ENCODE measurements around the gene FAM114A1.
"Not testable (repeated sequence)": the region's sequence is repeated elsewhere in the genome, so short reads cannot be mapped to it uniquely, and the experiment has no call there.

Gene FAM114A1

GRCh38 chr4:38928568-38928967 lies 61.0 kb downstream of the FAM114A1 start:
- no peak overlapping the region for H3K4me3 ChIP-seq (ENCODE audit: insufficient read depth, low read depth, low read length)
- no peaks in the 10 kb centered on the region for H3K27me3 ChIP-seq (ENCODE audit: control insufficient read depth, insufficient read depth, low read length, poor library complexity, severe bottlenecking)
- H3K27ac ChIP-seq (ENCODE audit: insufficient read depth, low read depth, low read length, poor library complexity, severe bottlenecking): no peak overlapping the region
- no peaks in the 10 kb centered on the region for H3K9me3 ChIP-seq (ENCODE audit: control insufficient read depth, low read length)
- 84 to 85% methylated on average over 3 of the region's 3 CpGs for WGBS, 2 experiments
- peaks cover 29% of the 10 kb centered on the region for H3K4me1 ChIP-seq (ENCODE audit: control insufficient read depth, insufficient read depth, low read length)
- no peaks in the 10 kb centered on the region for H3K36me3 ChIP-seq (ENCODE audit: control insufficient read depth, insufficient read depth, low read length)

GRCh38 chr4:38928974-38929373 lies 61.4 kb downstream of the FAM114A1 start:
- Histone ChIP-seq H3K27me3 (ENCODE audit: control insufficient read depth, insufficient read depth, low read length, poor library complexity, severe bottlenecking) (no peaks in the 10 kb centered on the region), H3K36me3 (ENCODE audit: control insufficient read depth, insufficient read depth, low read length) (no peaks in the 10 kb centered on the region), H3K4me1 (ENCODE audit: control insufficient read depth, insufficient read depth, low read length) (peaks cover 28% of the 10 kb centered on the region), H3K9me3 (ENCODE audit: control insufficient read depth, low read length) (no peaks in the 10 kb centered on the region), H3K4me3 (ENCODE audit: insufficient read depth, low read depth, low read length) (no peak overlapping the region), H3K27ac (ENCODE audit: insufficient read depth, low read depth, low read length, poor library complexity, severe bottlenecking) (no peak overlapping the region)
- WGBS, 2 experiments: 88 to 91% methylated on average over 9 of the region's 9 CpGs

GRCh38 chr4:38930204-38930603 lies 62.6 kb downstream of the FAM114A1 start:
- Histone ChIP-seq H3K9me3 (ENCODE audit: control insufficient read depth, low read length) (no peaks in the 10 kb centered on the region), H3K4me3 (ENCODE audit: insufficient read depth, low read depth, low read length) (no peak overlapping the region), H3K36me3 (ENCODE audit: control insufficient read depth, insufficient read depth, low read length) (no peaks in the 10 kb centered on the region), H3K27me3 (ENCODE audit: control insufficient read depth, insufficient read depth, low read length, poor library complexity, severe bottlenecking) (no peaks in the 10 kb centered on the region), H3K27ac (ENCODE audit: insufficient read depth, low read depth, low read length, poor library complexity, severe bottlenecking) (no peak overlapping the region), H3K4me1 (ENCODE audit: control insufficient read depth, insufficient read depth, low read length) (peaks cover 19% of the 10 kb centered on the region)
- 18 to 36% methylated on average over 1 of the region's 1 CpG for WGBS, 2 experiments

GRCh38 chr4:38930707-38931106 lies 63.1 kb downstream of the FAM114A1 start:
- no peak overlapping the region for H3K27ac ChIP-seq (ENCODE audit: insufficient read depth, low read depth, low read length, poor library complexity, severe bottlenecking)
- no peaks in the 10 kb centered on the region for H3K9me3 ChIP-seq (ENCODE audit: control insufficient read depth, low read length)
- no peaks in the 10 kb centered on the region for H3K27me3 ChIP-seq (ENCODE audit: control insufficient read depth, insufficient read depth, low read length, poor library complexity, severe bottlenecking)
- no peaks in the 10 kb centered on the region for H3K36me3 ChIP-seq (ENCODE audit: control insufficient read depth, insufficient read depth, low read length)
- no peak overlapping the region for H3K4me3 ChIP-seq (ENCODE audit: insufficient read depth, low read depth, low read length)
- H3K4me1 ChIP-seq (ENCODE audit: control insufficient read depth, insufficient read depth, low read length): peaks cover 18% of the 10 kb centered on the region
- 89 to 95% methylated on average over 4 of the region's 6 CpGs for WGBS, 2 experiments

- H3K36me3 ChIP-seq (ENCODE audit: control insufficient read depth, insufficient read depth, low read length): no peaks in the 10 kb centered on the region
- no peak overlapping the region for H3K4me3 ChIP-seq (ENCODE audit: insufficient read depth, low read depth, low read length)
- H3K27ac ChIP-seq (ENCODE audit: insufficient read depth, low read depth, low read length, poor library complexity, severe bottlenecking): no peak overlapping the region
- WGBS, 2 experiments: 77 to 78% methylated on average over 5 of the region's 5 CpGs
- H3K9me3 ChIP-seq (ENCODE audit: control insufficient read depth, low read length): no peaks in the 10 kb centered on the region
- no peaks in the 10 kb centered on the region for H3K27me3 ChIP-seq (ENCODE audit: control insufficient read depth, insufficient read depth, low read length, poor library complexity, severe bottlenecking)
- peaks cover 13% of the 10 kb centered on the region for H3K4me1 ChIP-seq (ENCODE audit: control insufficient read depth, insufficient read depth, low read length)
Measured at GRCh38 chr4:38931125-38931524, 63.5 kb downstream of the FAM114A1 start.

GRCh38 chr4:38935391-38936073 lies 67.9 kb downstream of the FAM114A1 start:
- WGBS, 2 experiments: 94 to 98% methylated on average over 4 to 5 of the region's 5 CpGs
- no peaks in the 10 kb centered on the region for H3K27me3 ChIP-seq (ENCODE audit: control insufficient read depth, insufficient read depth, low read length, poor library complexity, severe bottlenecking)
- no peak overlapping the region for H3K4me3 ChIP-seq (ENCODE audit: insufficient read depth, low read depth, low read length)
- H3K27ac ChIP-seq (ENCODE audit: insufficient read depth, low read depth, low read length, poor library complexity, severe bottlenecking): no peak overlapping the region
- H3K36me3 ChIP-seq (ENCODE audit: control insufficient read depth, insufficient read depth, low read length): no peaks in the 10 kb centered on the region
- no peaks in the 10 kb centered on the region for H3K9me3 ChIP-seq (ENCODE audit: control insufficient read depth, low read length)
- H3K4me1 ChIP-seq (ENCODE audit: control insufficient read depth, insufficient read depth, low read length): no peaks in the 10 kb centered on the region

GRCh38 chr4:38939165-38939564 lies 71.6 kb downstream of the FAM114A1 start:
- WGBS, 2 experiments: 86 to 100% methylated on average over 1 of the region's 1 CpG

GRCh38 chr4:38940476-38940875 lies 72.9 kb downstream of the FAM114A1 start:
- Histone ChIP-seq H3K27me3 (ENCODE audit: control insufficient read depth, insufficient read depth, low read length, poor library complexity, severe bottlenecking) (no peaks in the 10 kb centered on the region), H3K27ac (ENCODE audit: insufficient read depth, low read depth, low read length, poor library complexity, severe bottlenecking) (no peak overlapping the region), H3K36me3 (ENCODE audit: control insufficient read depth, insufficient read depth, low read length) (no peaks in the 10 kb centered on the region), H3K4me1 (ENCODE audit: control insufficient read depth, insufficient read depth, low read length) (no peaks in the 10 kb centered on the region), H3K4me3 (ENCODE audit: insufficient read depth, low read depth, low read length) (no peak overlapping the region), H3K9me3 (ENCODE audit: control insufficient read depth, low read length) (no peaks in the 10 kb centered on the region)
- WGBS, 2 experiments: 99 to 100% methylated on average over 3 of the region's 3 CpGs

More at GRCh38 chr4:38939165-38939564, 71.6 kb downstream of the FAM114A1 start:
- Histone ChIP-seq H3K9me3 (ENCODE audit: control insufficient read depth, low read length) (no peaks in the 10 kb centered on the region), H3K27me3 (ENCODE audit: control insufficient read depth, insufficient read depth, low read length, poor library complexity, severe bottlenecking) (no peaks in the 10 kb centered on the region), H3K4me1 (ENCODE audit: control insufficient read depth, insufficient read depth, low read length) (no peaks in the 10 kb centered on the region), H3K36me3 (ENCODE audit: control insufficient read depth, insufficient read depth, low read length) (no peaks in the 10 kb centered on the region), H3K4me3 (ENCODE audit: insufficient read depth, low read depth, low read length) (no peak overlapping the region), H3K27ac (ENCODE audit: insufficient read depth, low read depth, low read length, poor library complexity, severe bottlenecking) (no peak overlapping the region)

- not testable (repeated sequence) for H3K27ac ChIP-seq (ENCODE audit: insufficient read depth, low read depth, low read length, poor library complexity, severe bottlenecking); H3K4me3 ChIP-seq (ENCODE audit: insufficient read depth, low read depth, low read length); H3K27me3 ChIP-seq (ENCODE audit: control insufficient read depth, insufficient read depth, low read length, poor library complexity, severe bottlenecking); H3K36me3 ChIP-seq (ENCODE audit: control insufficient read depth, insufficient read depth, low read length); H3K9me3 ChIP-seq (ENCODE audit: control insufficient read depth, low read length); H3K4me1 ChIP-seq (ENCODE audit: control insufficient read depth, insufficient read depth, low read length)
- 88 to 90% methylated on average over 3 of the region's 3 CpGs for WGBS, 2 experiments
Measured at GRCh38 chr4:38941906-38942305, 74.3 kb downstream of the FAM114A1 start.

- Histone ChIP-seq H3K4me1 (ENCODE audit: control insufficient read depth, insufficient read depth, low read length) (no peaks in the 10 kb centered on the region), H3K27me3 (ENCODE audit: control insufficient read depth, insufficient read depth, low read length, poor library complexity, severe bottlenecking) (no peaks in the 10 kb centered on the region), H3K36me3 (ENCODE audit: control insufficient read depth, insufficient read depth, low read length) (no peaks in the 10 kb centered on the region), H3K9me3 (ENCODE audit: control insufficient read depth, low read length) (no peaks in the 10 kb centered on the region), H3K27ac (ENCODE audit: insufficient read depth, low read depth, low read length, poor library complexity, severe bottlenecking) (no peak overlapping the region), H3K4me3 (ENCODE audit: insufficient read depth, low read depth, low read length) (no peak overlapping the region)
- 95 to 98% methylated on average over 4 of the region's 4 CpGs for WGBS, 2 experiments
Measured at GRCh38 chr4:38943343-38943742, 75.7 kb downstream of the FAM114A1 start.

- no peaks in the 10 kb centered on the region for H3K9me3 ChIP-seq (ENCODE audit: control insufficient read depth, low read length)
- 82 to 83% methylated on average over 9 of the region's 9 CpGs for WGBS, 2 experiments
- no peak overlapping the region for H3K27ac ChIP-seq (ENCODE audit: insufficient read depth, low read depth, low read length, poor library complexity, severe bottlenecking)
- H3K4me1 ChIP-seq (ENCODE audit: control insufficient read depth, insufficient read depth, low read length): no peaks in the 10 kb centered on the region
- no peak overlapping the region for H3K4me3 ChIP-seq (ENCODE audit: insufficient read depth, low read depth, low read length)
- H3K36me3 ChIP-seq (ENCODE audit: control insufficient read depth, insufficient read depth, low read length): no peaks in the 10 kb centered on the region
- H3K27me3 ChIP-seq (ENCODE audit: control insufficient read depth, insufficient read depth, low read length, poor library complexity, severe bottlenecking): no peaks in the 10 kb centered on the region
Measured at GRCh38 chr4:38944440-38944839, 76.8 kb downstream of the FAM114A1 start.
